Cardiac fibroblast (primary cell): Measurements from ENCODE around the gene MAN2A2.

Experiments
- DNase-seq, 2 donors: peaks; one replicate each; pipeline versions ENCODE4 v3.0.0 to v3.0.0-alpha.2; 2010; ENCODE audit warnings: low read depth in 2 of 2
- H3K4me3 ChIP-seq, 2 donors: replicated peaks in 1 of 2; 1 replicate in 1 of 2; 2 replicates in 1 of 2; pipeline ENCODE4 v1.5.1; 2011; ENCODE audit warnings: low read depth in 2 of 2, low read length in 2 of 2, mild to moderate bottlenecking in 2 of 2, moderate library complexity in 1 of 2
- TF ChIP-seq, protein P1 (sequence below): IDR thresholded peaks from one replicate; pipeline ENCODE4 v1.5.1; 2011; ENCODE audit warnings: low read depth, mild to moderate bottlenecking, low read length, inconsistent platforms

MAN2A2 gene

DNA sequence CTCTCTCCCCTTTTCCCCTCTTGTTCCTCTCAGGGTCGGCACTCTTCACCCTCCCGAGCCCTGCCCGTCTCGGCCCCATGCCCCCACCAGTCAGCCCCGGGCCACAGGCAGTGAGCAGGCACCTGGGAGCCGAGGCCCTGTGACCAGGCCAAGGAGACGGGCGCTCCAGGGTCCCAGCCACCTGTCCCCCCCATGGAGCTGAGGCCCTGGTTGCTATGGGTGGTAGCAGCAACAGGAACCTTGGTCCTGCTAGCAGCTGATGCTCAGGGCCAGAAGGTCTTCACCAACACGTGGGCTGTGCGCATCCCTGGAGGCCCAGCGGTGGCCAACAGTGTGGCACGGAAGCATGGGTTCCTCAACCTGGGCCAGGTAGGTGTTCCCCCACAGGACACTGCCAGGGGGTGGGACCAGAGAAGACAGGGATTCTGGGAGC, 27.5 kb upstream of the MAN2A2 start:
- H3K4me3 ChIP-seq: no peak overlapping the region
- no peak for DNase-seq
- TF ChIP-seq, protein P1, sequence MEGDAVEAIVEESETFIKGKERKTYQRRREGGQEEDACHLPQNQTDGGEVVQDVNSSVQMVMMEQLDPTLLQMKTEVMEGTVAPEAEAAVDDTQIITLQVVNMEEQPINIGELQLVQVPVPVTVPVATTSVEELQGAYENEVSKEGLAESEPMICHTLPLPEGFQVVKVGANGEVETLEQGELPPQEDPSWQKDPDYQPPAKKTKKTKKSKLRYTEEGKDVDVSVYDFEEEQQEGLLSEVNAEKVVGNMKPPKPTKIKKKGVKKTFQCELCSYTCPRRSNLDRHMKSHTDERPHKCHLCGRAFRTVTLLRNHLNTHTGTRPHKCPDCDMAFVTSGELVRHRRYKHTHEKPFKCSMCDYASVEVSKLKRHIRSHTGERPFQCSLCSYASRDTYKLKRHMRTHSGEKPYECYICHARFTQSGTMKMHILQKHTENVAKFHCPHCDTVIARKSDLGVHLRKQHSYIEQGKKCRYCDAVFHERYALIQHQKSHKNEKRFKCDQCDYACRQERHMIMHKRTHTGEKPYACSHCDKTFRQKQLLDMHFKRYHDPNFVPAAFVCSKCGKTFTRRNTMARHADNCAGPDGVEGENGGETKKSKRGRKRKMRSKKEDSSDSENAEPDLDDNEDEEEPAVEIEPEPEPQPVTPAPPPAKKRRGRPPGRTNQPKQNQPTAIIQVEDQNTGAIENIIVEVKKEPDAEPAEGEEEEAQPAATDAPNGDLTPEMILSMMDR: no peak

DNA sequence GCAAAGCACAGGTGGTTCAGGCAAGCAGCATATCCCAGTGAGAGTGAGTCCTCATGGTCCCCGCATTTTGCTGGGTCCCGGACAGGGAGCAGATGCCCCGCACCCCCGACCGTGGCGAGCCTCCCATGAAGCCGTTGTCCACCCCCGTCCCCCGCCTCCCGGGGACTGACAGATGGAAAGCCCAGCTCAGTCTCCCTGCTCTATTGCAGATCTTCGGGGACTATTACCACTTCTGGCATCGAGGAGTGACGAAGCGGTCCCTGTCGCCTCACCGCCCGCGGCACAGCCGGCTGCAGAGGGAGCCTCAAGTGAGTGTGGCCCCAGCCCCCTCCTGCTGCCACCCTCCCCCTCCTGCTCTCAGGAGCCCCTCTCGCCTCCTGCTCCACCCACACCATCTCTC, 27.1 kb upstream of the MAN2A2 start:
- no peak overlapping the region for H3K4me3 ChIP-seq
- TF ChIP-seq, protein P1: no peak
- DNase-seq: no peak

DNA sequence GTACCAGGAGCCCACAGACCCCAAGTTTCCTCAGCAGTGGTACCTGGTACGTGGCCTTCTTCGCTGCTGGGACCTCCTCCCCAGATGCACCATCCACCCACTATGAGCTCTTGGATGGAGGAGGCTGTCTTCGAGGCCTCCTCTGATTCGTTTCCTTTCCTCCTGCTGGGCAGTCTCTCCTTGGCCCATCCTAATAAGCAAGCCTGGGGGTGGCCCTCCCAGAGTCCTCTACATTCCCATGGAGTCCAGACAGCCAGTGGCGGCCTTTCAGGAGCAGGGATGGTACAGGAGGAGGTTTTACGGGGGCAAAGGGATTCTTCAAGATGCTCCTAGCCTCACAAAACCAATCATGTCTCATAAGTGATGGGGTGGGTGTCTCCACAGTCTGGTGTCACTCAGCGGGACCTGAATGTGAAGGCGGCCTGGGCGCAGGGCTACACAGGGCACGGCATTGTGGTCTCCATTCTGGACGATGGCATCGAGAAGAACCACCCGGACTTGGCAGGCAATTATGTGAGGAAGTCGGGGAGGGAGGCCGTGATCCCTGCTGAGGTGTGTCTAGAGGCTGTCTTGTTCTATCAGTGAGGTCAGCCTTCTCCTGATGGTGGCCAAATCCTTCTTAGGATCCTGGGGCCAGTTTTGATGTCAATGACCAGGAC, 26.5 kb upstream of the MAN2A2 start:
- H3K4me3 ChIP-seq: no peak overlapping the region
- DNase-seq: no peak
- TF ChIP-seq, protein P1: no peak

DNA sequence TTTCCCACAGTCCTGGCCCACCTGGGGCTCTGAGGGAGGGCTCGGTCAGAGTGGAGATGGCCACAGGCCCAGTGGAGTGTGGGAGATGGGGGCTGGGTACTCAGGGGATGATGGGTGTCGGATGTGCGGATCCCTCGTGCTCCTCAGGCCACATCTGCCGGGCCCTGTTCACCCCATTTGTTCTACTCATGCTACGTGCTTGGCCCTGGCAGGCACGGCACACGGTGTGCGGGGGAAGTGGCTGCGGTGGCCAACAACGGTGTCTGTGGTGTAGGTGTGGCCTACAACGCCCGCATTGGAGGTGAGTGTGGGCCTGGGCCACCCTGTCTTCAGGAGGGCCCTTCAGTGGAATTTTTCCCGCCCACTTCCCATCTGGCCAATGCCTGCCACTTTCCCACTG, 25.8 kb upstream of the MAN2A2 start:
- no peak overlapping the region for H3K4me3 ChIP-seq
- DNase-seq: no peak
- TF ChIP-seq, protein P1: no peak

DNA sequence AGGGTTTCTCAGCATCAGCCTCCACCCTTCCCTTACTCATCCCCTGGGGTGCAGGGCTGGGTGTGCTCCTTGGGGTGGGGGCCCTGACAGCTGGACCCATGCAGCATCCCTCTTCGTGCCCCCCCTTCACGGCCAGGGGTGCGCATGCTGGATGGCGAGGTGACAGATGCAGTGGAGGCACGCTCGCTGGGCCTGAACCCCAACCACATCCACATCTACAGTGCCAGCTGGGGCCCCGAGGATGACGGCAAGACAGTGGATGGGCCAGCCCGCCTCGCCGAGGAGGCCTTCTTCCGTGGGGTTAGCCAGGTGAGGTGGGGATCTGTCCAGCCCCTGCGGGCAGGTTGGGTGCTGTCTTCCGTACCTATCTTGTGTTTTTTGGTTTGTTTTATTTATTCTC, 25.1 kb upstream of the MAN2A2 start:
- DNase-seq: no peak
- TF ChIP-seq, protein P1: no peak
- H3K4me3 ChIP-seq: no peak overlapping the region

DNA sequence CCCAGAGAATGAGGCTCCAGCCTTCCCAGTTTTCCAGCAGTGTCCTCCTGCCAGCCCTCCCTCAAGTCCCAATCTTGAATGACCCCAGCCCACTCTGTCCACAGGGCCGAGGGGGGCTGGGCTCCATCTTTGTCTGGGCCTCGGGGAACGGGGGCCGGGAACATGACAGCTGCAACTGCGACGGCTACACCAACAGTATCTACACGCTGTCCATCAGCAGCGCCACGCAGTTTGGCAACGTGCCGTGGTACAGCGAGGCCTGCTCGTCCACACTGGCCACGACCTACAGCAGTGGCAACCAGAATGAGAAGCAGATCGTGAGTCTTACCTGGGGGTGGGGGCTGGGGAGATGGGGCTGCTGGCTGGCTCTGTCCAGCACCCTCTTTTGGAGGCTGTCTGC, 24.4 kb upstream of the MAN2A2 start:
- no peak for DNase-seq
- TF ChIP-seq, protein P1: no peak
- H3K4me3 ChIP-seq: no peak overlapping the region
